ENCODE results near the gene ITGAL. TPM values are rescaled to one million over a fixed set of nuclear protein-coding genes. Genes with fewer than 3 reads are reported as not detected.

Gene ITGAL
- total and polyA plus RNA-seq, 11 donors: 0.25 to 29.5 (median 1.6) TPM

GRCh38 chr16:30456302-30456701, 16.2 kb upstream of the ITGAL start:
- H3K27me3 ChIP-seq: no peaks in the 10 kb centered on the region
- H3K4me1 ChIP-seq: peaks cover 0 to 24% (median 0%) of the 10 kb centered on the region in 12 donors
- TF ChIP-seq POLR2A (IDR thresholded peaks at IDR 0.05) (no peak), CTCF (IDR thresholded peaks at IDR 0.05) (no peak)
- no peaks in the 10 kb centered on the region for H3K9me3 ChIP-seq
- H3K4me3 ChIP-seq: no peak overlapping the region
- H3K27ac ChIP-seq: no peak overlapping the region
- no peak for DNase-seq
- 78 to 93% (median 89%) methylated on average over 1 of the region's 1 CpG for WGBS, 4 donors
- no peak for ATAC-seq
- H3K36me3 ChIP-seq: no peaks in the 10 kb centered on the region
- intact Hi-C loops (cut with DNase I): loop anchor here in 2 of 10 donors (5.0 kb wide), 2 partner anchors 56 to 146 kb away; no protein-coding TSS in a partner anchor

GRCh38 chr16:30457256-30457655, 15.3 kb upstream of the ITGAL start:
- ATAC-seq: peak; percentile 75 to 97 (median 92)
- Histone ChIP-seq H3K4me1 (peaks cover 0 to 31% (median 0%) of the 10 kb centered on the region in 12 donors), H3K9me3 (no peaks in the 10 kb centered on the region), H3K27ac (no peak overlapping the region), H3K4me3 (no peak overlapping the region), H3K36me3 (no peaks in the 10 kb centered on the region), H3K27me3 (no peaks in the 10 kb centered on the region)
- intact Hi-C loops (cut with DNase I): loop anchor here in 2 of 10 donors (5.0 kb wide), 2 partner anchors 55 to 145 kb away; no protein-coding TSS in a partner anchor
- WGBS, 4 donors: 77 to 93% (median 80%) methylated on average over 1 of the region's 1 CpG
- no peak for TF ChIP-seq CTCF (IDR thresholded peaks at IDR 0.05)
- no peak for TF ChIP-seq POLR2A (IDR thresholded peaks at IDR 0.05)
- DNase-seq: peak in 3 of 5 donors; percentile 25 to 74 (median 73)

- Histone ChIP-seq H3K36me3 (no peaks in the 10 kb centered on the region), H3K9me3 (no peaks in the 10 kb centered on the region), H3K4me3 (no peak overlapping the region), H3K27ac (no peak overlapping the region), H3K4me1 (peaks cover 0 to 31% (median 0%) of the 10 kb centered on the region in 12 donors), H3K27me3 (no peaks in the 10 kb centered on the region)
- 90 to 93% (median 91%) methylated on average over 16 of the region's 16 CpGs for WGBS, 4 donors
- intact Hi-C loops (cut with DNase I): loop anchor here in 2 of 10 donors (5.0 kb wide), 2 partner anchors 54 to 144 kb away; no protein-coding TSS in a partner anchor
- TF ChIP-seq POLR2A (IDR thresholded peaks at IDR 0.05) (no peak), CTCF (IDR thresholded peaks at IDR 0.05) (no peak)
- no peak for DNase-seq
- no peak for ATAC-seq
These were observed 14.6 kb upstream of the ITGAL start for GRCh38 chr16:30457743-30458560.

Measured in heart left ventricle (tissue), 16 donors.